Middle frontal gyrus (tissue), 1 donor: Measurements from ENCODE around the gene FAM199X.
"Not testable (repeated sequence)": the region's sequence is repeated elsewhere in the genome, so short reads cannot be mapped to it uniquely, and the experiment has no call there.

Experiments used
- DNase-seq: peaks from one replicate; pipeline ENCODE4 v3.0.0-alpha.2; 2015; ENCODE audit warnings: low spot score; ENCODE audit errors: extremely low spot score

Gene FAM199X

DNA sequence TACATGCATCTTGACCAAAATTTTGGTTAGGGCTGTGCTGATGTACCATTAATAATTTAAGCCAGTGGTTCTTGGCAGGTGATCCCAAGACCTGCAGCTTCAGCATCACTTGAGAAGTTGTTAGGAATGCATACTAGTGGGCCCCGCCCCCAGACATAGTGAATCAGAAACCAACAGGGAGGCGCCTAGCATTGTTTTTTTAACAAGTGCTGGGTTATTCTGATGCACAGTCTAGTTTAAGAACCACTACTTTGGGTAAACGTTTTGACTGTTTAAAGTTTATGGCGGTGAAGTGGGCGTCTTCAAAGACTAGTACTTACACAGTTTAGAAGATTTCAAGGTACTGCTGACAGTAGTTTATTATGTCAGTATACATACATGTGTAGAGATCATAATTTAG lies 23.6 kb downstream of the FAM199X start:
- no peak for DNase-seq

DNA sequence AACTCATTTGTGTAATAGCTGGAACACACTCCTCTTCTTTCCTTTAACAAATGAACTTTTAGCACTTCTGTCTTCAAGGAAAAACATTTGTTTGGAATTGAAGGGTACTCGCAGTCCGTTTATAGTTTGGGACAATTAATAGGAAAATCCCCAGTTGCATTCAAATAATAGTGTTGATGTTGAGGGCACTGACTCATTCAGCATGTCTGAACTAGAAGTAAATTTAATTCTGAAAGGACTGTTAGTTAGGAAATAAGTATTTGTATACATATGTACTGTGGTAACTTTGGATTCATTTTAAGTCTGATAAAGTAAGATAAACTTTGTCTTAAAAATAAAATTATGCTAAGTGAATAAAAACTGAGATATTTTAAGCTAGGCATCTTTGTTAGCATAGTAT lies 27.2 kb downstream of the FAM199X start:
- no peak for DNase-seq

DNA sequence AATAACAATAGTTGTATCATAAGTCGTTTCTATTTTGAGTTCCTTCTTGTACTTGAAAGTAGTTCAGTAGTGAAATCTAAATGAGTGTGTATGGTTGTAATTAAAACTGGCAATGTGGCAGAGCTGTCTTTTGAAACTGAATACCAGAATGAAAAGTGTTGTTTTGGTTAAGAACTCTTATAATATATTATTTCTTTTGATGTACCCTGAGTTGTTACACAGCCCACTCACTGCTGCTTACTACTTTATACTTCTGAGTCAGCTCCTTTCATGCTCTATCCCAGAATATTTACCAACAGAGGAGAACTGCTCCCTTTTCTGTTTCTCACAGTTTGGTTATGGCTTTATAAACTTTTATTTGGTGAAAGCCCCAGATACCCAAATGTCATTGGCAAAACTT lies 28.8 kb downstream of the FAM199X start:
- DNase-seq: no peak

DNA sequence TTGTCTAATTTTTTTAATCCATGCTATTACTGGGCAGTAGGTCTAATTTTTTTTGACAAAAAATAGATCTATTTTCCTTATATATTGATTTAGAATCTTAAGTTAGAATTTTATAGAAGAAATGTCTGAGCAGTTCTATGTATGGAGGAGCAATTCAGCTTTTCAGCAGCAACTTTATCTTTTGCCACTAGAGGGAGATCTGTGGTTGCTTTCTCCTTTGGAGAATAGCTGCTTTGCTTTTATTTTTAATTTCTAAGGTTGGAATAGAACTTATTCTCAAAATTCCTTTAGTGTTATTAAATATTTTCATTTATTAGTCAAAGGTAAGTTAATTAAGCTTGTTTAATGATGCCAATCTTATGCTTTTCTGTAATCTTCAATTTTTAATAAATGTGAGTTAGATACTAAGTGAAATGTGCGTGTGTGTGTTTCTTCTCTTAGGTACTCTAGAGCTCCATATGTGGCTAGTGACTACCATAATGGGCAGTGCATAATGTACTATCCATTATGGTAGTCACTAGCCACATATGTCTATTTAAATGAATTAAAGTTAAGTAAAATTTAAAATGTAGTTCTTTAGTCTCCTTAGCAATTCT lies 29.3 kb downstream of the FAM199X start:
- DNase-seq: peak; percentile 6

DNA sequence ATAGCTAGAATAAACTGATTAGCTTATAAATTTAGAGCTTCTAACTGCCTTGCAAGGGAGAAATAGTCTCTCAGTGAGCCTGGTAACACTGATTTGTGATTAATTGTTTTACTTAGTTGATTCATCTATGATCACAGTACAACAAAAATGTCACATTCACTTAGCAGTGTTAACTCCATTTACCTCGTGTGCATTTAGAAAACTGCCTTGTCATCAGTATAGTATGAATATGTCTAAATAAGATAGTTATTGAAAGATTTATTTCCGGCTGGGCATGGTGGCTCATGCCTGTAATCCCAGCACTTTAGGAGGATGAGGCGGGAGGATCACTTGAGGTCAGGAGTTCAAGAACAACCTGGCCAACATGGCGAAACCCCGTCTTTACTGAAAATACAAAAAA lies 39.3 kb downstream of the FAM199X start:
- no peak for DNase-seq

DNA sequence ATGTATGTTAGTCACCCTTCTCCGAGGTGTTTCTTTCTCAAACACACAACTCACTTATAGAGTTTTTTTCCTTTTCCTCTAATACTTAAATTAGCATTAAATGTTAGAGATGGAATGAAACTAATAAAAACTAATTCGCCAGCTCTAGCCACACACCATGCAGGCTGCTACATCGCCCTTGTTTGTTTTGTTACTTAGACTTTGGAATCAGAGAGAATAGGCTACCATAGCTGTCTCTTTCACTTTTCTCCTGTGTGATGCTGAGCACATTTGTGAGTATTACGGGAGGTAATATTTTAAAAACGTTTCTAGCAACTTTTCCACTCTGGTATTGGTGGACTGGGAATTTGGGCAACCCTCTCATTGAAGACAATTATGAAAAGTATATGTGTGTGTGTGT lies 44.9 kb downstream of the FAM199X start:
- DNase-seq: no peak

DNA sequence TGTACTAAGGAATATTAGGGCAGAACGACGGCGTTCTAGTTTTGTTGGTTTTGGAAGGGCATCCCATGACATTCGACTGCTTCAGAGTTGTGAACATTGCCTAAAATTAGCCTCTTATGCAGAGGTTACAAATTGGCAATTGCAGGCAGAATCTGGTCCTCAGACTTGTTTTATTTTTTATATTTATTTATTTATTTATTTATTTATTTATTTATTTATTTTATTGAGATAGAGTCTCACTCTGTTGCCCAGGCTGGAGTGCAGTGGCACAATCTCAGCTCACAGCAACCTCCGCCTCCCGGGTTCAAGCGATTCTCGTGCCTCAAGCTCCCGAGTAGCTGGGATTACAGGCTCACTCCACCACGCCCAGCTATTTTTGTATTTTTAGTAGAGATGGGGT lies 63.8 kb downstream of the FAM199X start:
- not testable (repeated sequence) for DNase-seq
